A549 (cell line): ENCODE results near the gene SOD3.

Source experiments
- BHLHE40 ChIP-seq: IDR thresholded peaks from 2 replicates; pipeline ENCODE4 v1.6.1; 2012; ENCODE audit warnings: low read depth, low read length, inconsistent platforms
- CBX2 ChIP-seq: fragments of 200-600 bp; sonication (generic); IDR thresholded peaks from 2 replicates; pipeline ENCODE4 v1.6.1; 2016; ENCODE audit warnings: low read depth, mild to moderate bottlenecking, borderline replicate concordance
- CEBPB ChIP-seq, 2 experiments: fragments of >200 bp in 1 of 2; sonication (Bioruptor Twin) in 1 of 2; formaldehyde crosslinking in 1 of 2; IDR thresholded peaks; 2 replicates each; pipeline ENCODE4 v1.6.1; 2012 to 2016
- CTCF ChIP-seq: fragments of >200 bp; sonication (Bioruptor Twin); formaldehyde crosslinking; IDR thresholded peaks from 3 replicates; pipeline ENCODE4 v1.5.1; 2016
- ELK1 ChIP-seq: fragments of 150-350 bp; IDR thresholded peaks from 2 replicates; pipeline ENCODE4 v1.6.1; 2014; ENCODE audit warnings: low read depth, mild to moderate bottlenecking, low read length
- EP300 ChIP-seq, 2 experiments: fragments of >200 bp; sonication (Bioruptor Twin); formaldehyde crosslinking; IDR thresholded peaks; 2 replicates in 1 of 2; 3 replicates in 1 of 2; pipeline ENCODE4 v1.6.1; 2016 to 2017
- HOXB13 ChIP-seq: fragments of 250-450 bp; sonication (Bioruptor Pico); IDR thresholded peaks from 2 replicates; pipeline ENCODE4 v1.5.0; 2020; ENCODE audit warnings: low read depth, mild to moderate bottlenecking, moderate library complexity
- KDM1A ChIP-seq: fragments of 200-600 bp; sonication (generic); IDR thresholded peaks from 2 replicates; pipeline ENCODE4 v1.6.1; 2016; ENCODE audit warnings: low read depth, mild to moderate bottlenecking
- MAX ChIP-seq: IDR thresholded peaks from 2 replicates; pipeline ENCODE4 v1.6.1; 2012
- MAZ ChIP-seq: fragments of 150-350 bp; IDR thresholded peaks from 2 replicates; pipeline ENCODE4 v1.6.1; 2014; ENCODE audit warnings: antibody characterized with exemption, low read depth, low read length, borderline replicate concordance
- POLR2A ChIP-seq: IDR thresholded peaks from 2 replicates; pipeline ENCODE4 v1.6.1; 2012; ENCODE audit warnings: mild to moderate bottlenecking, low read length
- RAD21 ChIP-seq, 2 experiments: fragments of >200 bp in 1 of 2; sonication (Bioruptor Twin) in 1 of 2; formaldehyde crosslinking in 1 of 2; IDR thresholded peaks in 1 of 2; conservative IDR thresholded peaks in 1 of 2; 2 replicates in 1 of 2; 3 replicates in 1 of 2; pipeline ENCODE4 v1.6.1; 2012 to 2018; ENCODE audit warnings: inconsistent platforms in 1 of 2
- REST ChIP-seq: fragments of 200-600 bp; sonication (generic); IDR thresholded peaks from 2 replicates; pipeline ENCODE4 v1.6.1; 2016; ENCODE audit warnings: antibody characterized with exemption, mild to moderate bottlenecking, moderate library complexity
- SMC3 ChIP-seq: fragments of >200 bp; sonication (Bioruptor Twin); formaldehyde crosslinking; IDR thresholded peaks from 3 replicates; pipeline ENCODE4 v1.6.1; 2018; ENCODE audit warnings: inconsistent platforms

GRCh38 chr4:24808955-24809354 lies 13.6 kb downstream of the SOD3 start:
- TF ChIP-seq EP300 (IDR thresholded peaks at IDR 0.05), result no peak
- no peak for TF ChIP-seq CTCF
- no peak for TF ChIP-seq BHLHE40
- no peak for TF ChIP-seq POLR2A
- TF ChIP-seq SMC3, result no peak
- no peak for TF ChIP-seq RAD21 (conservative IDR thresholded peaks at IDR 0.05 in 1 of 2, IDR thresholded peaks at IDR 0.05 in 1 of 2)
- no peak for TF ChIP-seq CBX2
- TF ChIP-seq HOXB13, result no peak
- no peak for TF ChIP-seq ELK1
- no peak for TF ChIP-seq KDM1A
- no peak for TF ChIP-seq MAX
- TF ChIP-seq REST, result no peak
- no peak for TF ChIP-seq MAZ
- TF ChIP-seq CEBPB (IDR thresholded peaks at IDR 0.05), result no peak
